DLD1 (cell line): ENCODE data around the gene RBPJ.
"Not testable (repeated sequence)": the region's sequence is repeated elsewhere in the genome, so short reads cannot be mapped to it uniquely, and the experiment has no call there.

ENCODE experiments used
- in situ Hi-C: cut with HindIII; loops from 2 replicates; pipeline ENCODE4 v1.10.0; 2017; ENCODE audit warnings: low sequenced_read_pairs

RBPJ gene

DNA sequence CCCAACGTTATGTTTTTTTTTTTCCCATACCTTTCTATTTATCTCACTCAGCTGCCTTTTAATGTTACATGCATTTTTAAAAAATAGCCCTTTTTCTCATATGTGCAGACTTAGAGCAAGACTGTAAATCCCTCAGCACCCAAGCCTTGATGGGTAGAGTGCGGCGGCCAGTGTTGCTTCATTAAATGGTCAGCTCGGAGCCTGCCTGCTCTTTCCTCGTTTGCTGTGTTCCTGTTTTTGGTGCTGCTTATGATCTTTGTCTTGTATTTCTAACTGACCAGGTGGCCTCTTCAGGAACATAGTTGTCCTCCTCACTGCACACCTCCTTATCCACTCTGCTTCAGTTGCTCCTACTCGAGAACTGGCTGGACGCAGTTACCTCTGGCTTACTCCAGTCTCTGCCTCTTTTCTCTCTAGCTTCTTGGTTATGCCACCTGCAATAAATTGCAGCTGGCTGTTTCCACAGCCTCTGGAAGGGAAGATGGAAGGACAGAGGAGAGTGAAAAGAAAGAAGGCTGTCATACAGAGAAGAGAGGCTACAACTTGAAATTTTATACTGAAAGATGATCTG is 10.7 kb downstream of the RBPJ start:
- in situ Hi-C loops = no loop called here

DNA sequence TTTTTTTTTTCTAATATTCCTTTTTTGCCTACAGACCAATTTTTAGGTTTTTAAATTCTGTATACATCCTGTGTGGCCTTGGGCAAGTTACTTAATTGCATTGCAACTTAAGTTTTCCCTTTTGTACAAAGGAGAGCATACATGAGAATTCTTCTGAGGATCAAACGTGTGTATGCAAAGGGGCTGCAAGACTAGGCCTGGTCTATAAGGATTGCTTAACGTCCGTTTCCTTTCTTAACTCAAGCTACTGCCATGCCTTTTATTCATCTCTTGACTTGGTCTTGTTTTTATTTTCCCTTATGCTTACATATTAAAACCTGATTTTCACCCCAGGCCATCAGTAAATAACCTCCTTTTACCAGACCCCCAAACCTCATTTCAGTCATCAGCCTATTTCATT is 13.6 kb downstream of the RBPJ start:
- in situ Hi-C loops = no loop called here

DNA sequence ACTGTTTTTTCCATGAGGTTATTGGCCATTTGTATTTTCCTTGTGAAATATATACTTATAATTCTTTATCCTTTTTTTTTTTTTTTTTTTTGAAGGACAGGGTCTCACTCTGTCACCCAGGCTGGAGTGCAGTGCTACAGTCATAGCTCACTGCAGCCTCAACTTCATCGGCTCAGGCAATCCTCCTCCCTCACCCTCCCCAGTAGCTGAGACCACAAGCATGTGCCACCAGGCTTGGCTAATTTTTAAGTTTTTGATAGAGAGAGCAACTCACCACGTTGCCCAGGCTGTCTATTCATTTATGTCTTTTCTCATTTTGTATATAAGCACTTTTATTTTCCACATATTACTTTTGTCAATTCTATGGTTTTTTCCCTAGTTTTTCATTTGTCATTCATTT is 16.8 kb downstream of the RBPJ start:
- in situ Hi-C loops = no loop called here

DNA sequence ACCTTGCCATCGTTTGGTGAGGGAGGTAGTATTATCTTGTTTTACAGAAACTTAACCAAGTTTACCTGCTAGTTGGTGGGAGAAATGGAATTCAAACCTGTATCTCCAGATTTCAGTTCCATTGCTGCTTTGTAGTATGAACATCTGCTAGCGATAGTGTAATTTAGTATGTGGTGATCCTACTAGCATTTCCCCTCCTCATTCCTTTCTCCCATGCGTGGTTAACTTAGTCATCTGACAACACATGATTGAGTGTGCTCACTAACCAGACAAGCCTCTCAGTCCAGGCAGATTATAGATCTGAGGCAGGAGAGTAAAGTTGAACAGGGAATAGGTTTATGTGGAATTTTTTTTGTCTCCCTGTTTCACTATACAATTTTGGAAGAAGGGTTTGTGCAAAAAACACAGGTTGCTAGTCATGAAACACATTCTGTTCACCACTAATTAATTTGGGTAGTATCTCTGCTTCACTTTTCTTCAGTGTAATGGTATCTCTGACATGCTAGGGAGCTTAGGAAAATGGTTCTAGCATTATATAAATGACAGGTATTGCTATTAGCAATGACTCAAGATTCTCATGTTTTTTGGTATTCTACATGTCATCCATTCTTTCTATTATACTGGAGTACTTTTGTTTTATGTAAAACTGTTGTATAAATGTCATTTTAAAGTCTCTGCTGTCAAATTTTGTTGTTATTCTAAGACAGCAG is 21.7 kb downstream of the RBPJ start:
- in situ Hi-C loops = no loop called here

DNA sequence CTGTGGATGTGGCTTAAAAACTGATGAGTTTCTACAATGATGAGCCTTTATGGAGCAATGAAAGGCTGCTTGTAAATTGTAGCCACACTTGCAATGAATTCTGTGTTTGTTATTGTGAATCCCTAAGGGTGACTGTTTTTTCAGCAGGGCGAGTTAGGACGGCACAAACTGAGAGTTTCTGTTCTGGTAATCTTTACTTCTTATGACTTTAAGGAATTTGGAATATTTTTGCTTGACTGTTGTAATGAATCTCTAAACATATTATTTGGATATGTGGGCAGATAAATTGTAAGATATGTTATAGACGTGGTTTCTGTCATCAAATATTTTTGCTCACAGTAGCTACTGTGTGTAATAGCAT is 22.2 kb downstream of the RBPJ start:
- in situ Hi-C loops = no loop called here

DNA sequence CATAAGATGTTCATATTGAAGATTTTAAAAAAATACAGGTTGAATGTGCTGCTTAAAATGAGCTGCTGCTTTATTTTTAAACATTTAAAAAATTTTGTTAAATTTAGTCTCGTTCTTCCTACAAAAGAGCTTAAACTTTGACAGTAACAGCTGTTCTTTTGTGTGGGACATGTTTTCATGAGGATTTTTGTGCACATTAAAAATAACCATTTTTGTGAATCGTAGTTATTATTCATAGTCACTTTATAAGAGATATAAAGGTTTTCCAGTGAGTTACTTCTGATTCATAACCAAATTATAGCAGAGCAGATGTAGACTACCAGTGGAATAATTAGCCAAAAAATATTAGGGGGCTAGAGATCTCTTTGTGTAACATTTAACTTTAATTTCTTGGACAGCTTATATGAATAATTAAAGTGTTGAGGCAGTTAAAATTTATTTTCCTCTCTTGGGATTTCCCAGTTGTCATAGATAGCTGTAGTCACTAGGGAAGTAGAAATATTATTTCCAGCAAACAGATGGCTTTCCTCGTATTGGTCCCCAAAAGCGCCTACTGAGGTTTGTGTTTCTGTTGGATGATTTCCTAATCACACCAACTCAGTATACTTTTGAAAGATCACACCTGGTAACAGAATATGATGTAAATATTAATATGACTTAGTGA is 24.2 kb downstream of the RBPJ start:
- in situ Hi-C loops = no loop called here

DNA sequence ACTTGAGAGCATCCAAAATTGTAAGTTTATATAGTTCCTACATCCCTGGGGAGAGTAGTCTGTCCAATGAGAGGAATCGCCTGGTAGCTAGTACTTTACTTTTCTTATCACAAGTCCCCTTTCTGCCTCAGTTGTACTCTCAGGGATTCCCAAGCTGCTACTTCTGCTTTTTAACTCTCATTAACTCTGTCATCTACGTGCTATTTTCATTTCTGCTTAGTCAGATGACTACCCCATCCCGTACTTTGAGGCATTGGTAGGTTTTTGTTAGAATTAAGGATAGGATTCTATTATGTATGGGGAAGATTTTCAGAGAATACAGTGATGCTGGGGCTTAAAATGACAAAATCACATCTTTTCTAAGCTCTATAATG is 24.7 kb downstream of the RBPJ start:
- in situ Hi-C loops = no loop called here

DNA sequence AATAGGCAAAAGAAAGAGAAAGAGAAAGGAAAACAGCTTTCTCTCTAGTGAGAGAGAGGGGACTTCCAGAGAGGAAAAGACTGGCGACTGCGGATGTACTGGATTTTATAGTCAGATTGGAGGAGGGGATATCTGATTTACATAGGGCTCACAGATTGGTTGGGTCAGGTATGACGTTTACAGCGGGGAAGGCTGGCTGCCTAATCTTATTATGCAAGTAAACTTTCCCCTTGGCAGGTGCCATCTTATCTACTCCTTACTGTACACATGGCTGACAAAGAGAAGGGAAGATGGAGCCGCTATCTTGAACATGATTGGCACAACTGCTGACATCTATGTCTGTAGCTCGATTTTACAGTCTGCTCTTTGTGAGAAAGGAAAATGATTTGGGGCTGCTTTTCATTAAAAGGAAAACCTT is 25.4 kb downstream of the RBPJ start:
- in situ Hi-C loops = no loop called here

DNA sequence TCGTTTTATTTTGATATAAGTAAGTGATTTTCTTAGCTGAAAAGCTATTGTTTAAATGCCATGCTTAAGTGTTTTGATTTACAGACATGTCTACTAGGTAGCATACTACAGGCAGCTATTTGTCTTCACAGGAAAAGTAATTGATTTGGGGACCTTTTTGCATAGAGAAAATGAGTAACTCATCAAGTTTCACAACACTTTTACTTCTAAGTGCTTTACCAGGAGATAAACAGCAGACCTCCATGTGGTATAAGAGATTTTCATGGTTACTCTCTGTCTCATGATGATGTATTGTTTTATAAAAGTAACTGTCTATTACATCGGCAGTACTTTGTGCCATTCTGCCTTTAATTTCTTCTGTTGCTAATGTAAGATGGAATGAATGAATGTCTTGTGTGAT is 28.7 kb downstream of the RBPJ start:
- in situ Hi-C loops = no loop called here

DNA sequence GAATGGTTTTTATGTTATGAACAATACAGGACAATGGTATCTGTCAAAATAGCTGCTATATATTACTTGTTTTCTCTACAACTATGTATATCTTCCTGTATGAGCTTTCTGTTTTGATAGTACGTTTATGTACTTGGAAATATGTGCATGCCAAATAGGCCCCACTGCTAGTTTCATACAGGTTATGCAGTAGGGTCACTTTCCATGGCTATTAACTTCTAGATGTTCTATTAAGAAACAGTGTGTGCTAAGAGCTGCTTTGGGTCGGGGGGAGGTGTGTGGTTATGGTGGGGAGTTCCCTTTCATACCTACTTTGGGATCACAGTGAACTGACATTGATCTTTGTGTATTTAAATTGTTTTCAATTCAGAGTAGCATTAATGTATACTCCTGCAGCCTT is 30.9 kb downstream of the RBPJ start:
- in situ Hi-C loops = no loop called here

DNA sequence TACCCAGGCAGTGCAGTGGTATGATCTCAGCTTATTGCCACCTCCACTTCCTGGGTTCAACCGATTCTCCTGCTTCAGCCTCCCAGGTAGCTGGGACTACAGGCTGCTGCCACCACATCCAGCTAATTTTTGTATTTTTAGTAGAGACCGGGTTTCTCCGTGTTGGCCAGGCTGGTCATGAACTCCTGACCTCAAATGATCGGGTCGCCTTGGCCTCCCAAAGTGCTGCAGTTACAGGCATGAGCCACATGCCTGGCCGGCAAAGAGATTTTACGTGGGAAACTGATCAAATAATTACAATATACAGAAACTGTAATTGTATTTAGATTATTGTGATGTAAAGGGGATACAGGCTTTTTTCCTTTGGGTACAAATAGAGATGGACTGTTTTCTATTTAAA is 33.7 kb downstream of the RBPJ start:
- in situ Hi-C loops = no loop called here

DNA sequence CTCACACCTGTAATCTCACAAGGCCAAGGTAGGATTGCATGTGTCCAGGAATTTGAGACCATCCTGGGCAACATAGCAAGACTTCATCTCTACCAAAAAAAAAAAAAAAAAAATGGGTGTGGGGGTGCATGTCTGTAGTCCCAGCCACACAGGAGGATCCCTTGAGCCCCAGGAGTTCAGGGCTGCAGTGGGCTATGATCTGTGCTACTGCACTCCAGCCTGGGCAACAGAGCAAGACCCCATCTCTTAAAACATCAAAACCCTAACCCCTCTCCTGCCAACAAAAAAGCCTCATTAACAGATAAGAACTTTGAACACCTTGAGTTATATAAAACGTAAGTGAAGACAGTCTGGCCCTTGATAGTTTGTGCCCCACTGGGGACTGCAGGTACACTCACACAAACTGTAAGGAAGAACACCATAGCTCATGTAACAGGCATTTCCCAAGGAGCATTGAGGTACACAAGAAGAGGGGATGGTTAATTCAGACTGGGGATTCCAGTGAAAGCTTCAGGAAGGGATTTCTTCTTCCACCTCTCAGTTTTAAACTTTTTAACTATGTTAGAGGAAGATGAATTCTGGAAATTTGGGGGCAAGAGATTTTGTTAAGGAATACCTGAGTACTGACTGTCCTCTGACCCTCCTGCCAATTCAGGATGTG is 34.7 kb downstream of the RBPJ start:
- in situ Hi-C loops = no loop called here

DNA sequence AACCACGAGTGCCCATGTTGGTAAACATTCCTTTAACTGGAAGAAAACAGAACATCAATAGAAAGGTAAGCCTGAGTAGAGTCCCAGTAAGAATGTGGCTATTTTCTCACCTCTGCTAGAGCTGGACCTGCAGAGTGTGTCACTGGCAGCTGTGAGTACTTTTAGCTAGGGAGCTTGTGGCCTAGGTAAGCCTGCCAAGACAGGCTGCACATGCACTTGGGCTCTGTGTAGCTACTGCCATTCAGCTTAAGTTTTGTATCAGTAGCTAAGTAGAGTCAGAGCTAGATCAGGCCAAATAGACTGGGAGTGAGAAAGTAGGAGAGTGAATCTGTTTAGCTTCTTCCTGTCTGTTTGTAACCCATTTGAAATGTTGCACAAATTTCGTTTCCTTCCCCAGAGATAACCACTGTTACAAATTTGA is 35.3 kb downstream of the RBPJ start:
- in situ Hi-C loops = no loop called here

DNA sequence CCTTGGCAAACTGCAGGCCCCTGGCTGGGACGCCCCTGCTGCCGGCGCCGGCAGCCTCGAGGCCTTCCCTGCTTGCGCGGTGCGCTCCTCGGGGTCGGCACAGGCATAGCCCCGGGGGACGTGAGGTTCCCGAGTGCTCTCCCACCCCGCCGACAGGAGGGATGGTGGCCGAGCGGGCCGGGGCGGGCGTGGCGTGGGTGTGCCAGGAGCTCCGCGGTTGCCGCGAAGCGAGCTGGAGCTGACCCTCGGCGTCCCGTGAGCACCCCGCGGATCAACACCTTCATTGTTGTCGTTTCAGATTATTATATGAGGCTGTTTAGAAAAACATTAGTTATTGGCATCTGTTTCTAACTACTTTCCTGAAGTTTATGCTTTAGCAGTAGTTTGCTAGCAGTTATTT is 38.7 kb downstream of the RBPJ start:
- in situ Hi-C loops = not testable (repeated sequence)

DNA sequence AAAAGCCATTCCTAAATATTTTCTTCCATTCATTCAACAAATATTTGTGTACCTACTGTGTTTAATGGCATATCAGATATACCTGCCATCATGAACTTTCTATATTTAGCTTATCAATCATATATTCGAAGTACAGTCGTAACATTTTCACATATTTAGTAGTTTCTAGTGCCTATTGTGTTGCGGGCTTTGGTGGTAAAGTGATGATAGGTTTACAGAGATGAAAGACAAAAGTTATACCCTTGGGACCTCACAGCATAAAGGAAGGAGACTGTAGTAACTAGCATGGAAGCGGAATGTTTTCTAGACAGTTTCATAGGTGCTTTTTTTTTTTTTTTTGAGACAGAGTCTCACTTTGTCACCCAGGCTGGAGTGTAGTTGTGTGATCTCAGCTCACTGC is 39.5 kb downstream of the RBPJ start:
- in situ Hi-C loops = no loop called here

DNA sequence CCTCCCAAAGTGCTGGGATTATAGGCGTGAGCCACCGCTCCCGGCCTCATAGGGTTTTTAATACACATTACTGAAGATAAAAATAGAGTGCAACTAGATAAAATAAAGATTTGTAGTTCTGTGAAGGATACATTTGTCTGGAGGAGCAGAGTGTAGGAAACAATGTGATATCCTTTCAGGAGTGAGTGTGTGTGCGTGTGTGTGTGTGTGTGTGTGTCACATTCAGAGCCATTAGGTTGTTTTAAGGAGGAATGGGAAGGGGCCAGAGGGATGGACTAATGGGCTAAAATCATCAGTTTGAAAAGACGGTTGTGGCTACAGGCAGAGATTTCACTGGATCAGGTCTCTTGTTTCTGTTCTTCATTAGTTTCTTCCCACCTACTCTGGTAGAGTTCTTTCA is 40.0 kb downstream of the RBPJ start:
- in situ Hi-C loops = no loop called here

DNA sequence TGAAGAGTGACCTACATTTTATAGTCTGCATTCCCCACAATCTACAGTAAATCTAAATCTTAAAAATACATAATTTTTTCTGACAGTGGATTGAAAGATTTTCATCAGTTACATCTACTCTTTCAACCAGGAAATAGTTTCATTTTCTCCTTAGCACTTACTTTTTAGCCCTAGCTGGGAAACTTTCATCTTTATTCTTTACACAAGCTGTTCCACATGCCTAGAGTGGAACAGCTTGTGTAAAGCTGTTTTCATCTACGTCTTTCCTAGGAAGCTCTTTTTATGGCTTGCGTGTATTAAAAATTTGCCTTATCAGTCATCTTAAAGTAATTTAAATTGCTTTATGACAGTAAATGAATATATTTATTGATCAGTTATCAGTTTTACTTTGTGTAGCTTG is 40.5 kb downstream of the RBPJ start:
- in situ Hi-C loops = no loop called here

DNA sequence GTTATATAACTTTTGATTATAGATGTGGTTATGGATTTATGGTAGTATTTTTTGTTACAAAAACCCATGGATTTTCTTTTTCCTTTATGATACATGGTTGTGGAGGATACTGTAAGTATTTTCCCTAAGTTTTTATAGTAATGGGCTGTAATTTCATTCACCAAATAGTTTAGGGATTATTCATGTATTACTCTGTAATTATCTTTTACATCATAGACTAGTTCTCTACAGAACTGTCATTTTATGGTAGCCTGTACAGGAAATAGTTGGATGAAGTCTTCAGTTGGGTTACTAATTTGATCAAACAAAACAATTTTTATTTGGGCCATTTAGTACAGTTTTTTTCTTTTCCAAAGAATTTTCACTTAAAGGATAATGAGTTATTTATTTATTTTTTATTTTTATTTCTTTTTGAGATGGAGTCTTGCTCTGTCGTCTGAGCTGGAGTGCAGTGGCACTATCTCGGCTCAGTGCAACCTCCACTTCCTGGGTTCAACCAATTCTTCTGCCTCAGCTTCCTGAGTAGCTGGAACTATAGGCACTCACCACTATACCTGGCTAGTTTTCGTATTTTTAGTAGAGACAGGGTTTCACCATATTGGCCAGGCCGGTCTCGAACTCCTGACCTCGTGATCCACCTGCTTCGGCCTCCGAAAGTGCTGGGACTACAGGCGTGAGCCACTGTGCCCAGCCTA is 42.1 kb downstream of the RBPJ start:
- in situ Hi-C loops = no loop called here

DNA sequence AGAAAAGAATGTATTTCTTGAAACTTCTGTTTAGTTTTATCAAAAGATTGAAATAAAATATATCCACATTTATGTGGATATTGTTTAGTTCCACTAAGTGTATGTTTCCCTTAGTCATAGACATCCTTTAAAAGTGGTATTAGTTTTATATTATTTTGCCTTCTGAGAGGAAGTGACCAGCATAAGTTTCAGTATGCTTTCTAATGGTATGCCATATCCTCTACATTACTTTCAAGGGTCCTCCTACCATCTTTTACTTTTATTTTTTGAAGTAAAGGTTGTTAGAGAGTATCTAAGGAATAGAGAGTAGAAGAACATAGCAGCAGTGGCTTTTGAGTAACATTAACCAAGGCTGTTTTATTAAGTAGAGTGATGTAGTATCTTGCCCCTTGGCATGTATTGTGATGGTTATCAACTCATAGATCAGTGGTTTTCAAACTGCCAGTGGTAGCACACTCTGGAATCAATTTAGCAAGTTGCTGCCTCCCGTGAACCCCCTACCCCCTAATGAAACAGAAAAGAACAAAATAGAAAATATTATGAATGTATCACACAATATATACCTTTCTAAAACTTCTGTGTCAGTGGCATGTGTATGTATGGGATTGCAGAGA is 44.8 kb downstream of the RBPJ start:
- in situ Hi-C loops = no loop called here

DNA sequence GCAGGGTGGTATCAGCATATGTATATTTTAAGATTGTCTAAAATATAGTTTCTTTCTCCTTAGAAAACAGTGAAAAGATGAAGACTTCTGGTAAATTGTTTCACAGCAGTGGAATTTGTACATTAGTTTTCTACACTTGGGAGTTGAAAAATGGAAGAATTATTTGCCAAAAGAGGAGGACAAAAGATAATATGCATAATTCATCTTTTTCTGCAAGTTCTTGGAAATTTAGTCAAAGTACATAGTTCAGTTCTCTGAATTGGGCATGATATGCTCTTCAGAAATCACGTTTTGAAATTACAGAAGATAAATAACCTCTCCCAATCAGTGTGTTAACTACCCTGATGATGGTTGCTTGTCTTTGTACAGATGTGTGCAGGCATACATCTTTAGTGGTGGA is 47.0 kb downstream of the RBPJ start:
- in situ Hi-C loops = no loop called here

DNA sequence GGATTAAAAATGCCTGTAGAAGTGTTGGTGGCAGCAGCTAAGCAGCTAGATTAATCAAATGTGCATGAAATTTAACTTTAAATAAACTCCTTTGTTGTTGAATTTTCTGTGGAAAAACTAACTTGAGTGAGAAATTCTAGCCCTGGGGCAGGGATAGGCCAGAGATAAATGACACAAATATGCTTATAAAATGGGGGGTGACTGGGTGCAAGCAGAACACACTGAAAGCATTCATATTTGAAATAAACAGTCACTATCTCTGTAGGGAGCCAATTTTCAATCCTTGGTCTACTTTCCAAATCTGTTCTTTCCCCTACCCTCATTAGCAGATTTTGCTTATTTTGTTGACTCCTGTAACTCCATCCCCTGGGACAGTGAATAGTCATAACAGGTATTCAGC is 47.9 kb downstream of the RBPJ start:
- in situ Hi-C loops = no loop called here
